Neural progenitor cell (in vitro differentiated cells): ENCODE data around the gene POLDIP2. TPM values are rescaled to one million over a fixed set of nuclear protein-coding genes. Genes with fewer than 3 reads are reported as not detected.
A peak's percentile ranks its signal among the peaks of the same experiment; 100 is the strongest.

Source experiments
- DNase-seq: peaks from one replicate; pipeline ENCODE4 v3.0.0-alpha.2; 2016; ENCODE audit warnings: low spot score
- H2AFZ ChIP-seq: fragments of 200-600 bp; sonication (generic); replicated peaks from 2 replicates; pipeline ENCODE4 v1.6.1; 2016; ENCODE audit warnings: antibody characterized with exemption
- H3F3A ChIP-seq: fragments of 200-600 bp; sonication (generic); 2 replicates; pipeline ENCODE4 v1.6.1; 2016; ENCODE audit warnings: antibody characterized with exemption, low read depth
- H3K27ac ChIP-seq: fragments of 200-600 bp; sonication (generic); 2 replicates; pipeline ENCODE4 v1.5.1; 2016; ENCODE audit warnings: mild to moderate bottlenecking
- H3K27me3 ChIP-seq: fragments of 200-600 bp; sonication (generic); 2 replicates; pipeline ENCODE4 v1.6.1; 2016; ENCODE audit warnings: mild to moderate bottlenecking, moderate library complexity
- H3K36me3 ChIP-seq: fragments of 200-600 bp; sonication (generic); 2 replicates; pipeline ENCODE4 v1.5.1; 2016
- H3K4me1 ChIP-seq: fragments of 200-600 bp; sonication (generic); 2 replicates; pipeline ENCODE4 v1.6.1; 2016; ENCODE audit warnings: mixed run types
- H3K4me2 ChIP-seq: fragments of 200-600 bp; sonication (generic); 2 replicates; pipeline ENCODE4 v1.6.1; 2016
- H3K4me3 ChIP-seq: fragments of 200-600 bp; sonication (generic); 2 replicates; pipeline ENCODE4 v1.5.1; 2016
- H3K79me2 ChIP-seq: fragments of 200-600 bp; sonication (generic); 2 replicates; pipeline ENCODE4 v1.6.1; 2016; ENCODE audit warnings: low read depth
- H3K9ac ChIP-seq: fragments of 200-600 bp; sonication (generic); 2 replicates; pipeline ENCODE4 v1.6.1; 2016
- H3K9me3 ChIP-seq: fragments of 200-600 bp; sonication (generic); 2 replicates; pipeline ENCODE4 v1.5.1; 2016; ENCODE audit warnings: low read depth
- H4K20me1 ChIP-seq: fragments of 200-600 bp; sonication (generic); 2 replicates; pipeline ENCODE4 v1.6.1; 2016; ENCODE audit warnings: low read depth
- H3K27ac Mint-ChIP-seq: 3 replicates; pipeline ENCODE4 v1.8.0; 2021; ENCODE audit warnings: mixed read lengths
- H3K27me3 Mint-ChIP-seq: 2 replicates; pipeline ENCODE4 v1.8.0; 2022; ENCODE audit warnings: low read depth, mild to moderate bottlenecking, inconsistent platforms, moderate library complexity, mixed read lengths; ENCODE audit not compliant: insufficient read depth
- H3K36me3 Mint-ChIP-seq: 3 replicates; pipeline ENCODE4 v1.8.0; 2021; ENCODE audit warnings: mixed read lengths
- H3K4me1 Mint-ChIP-seq: 3 replicates; pipeline ENCODE4 v1.8.0; 2021; ENCODE audit warnings: mixed read lengths
- H3K4me3 Mint-ChIP-seq: 3 replicates; pipeline ENCODE4 v1.8.0; 2021; ENCODE audit warnings: mild to moderate bottlenecking, moderate library complexity, mixed read lengths
- H3K9me3 Mint-ChIP-seq: 3 replicates; pipeline ENCODE4 v1.8.0; 2020; ENCODE audit warnings: mixed read lengths
- EZH2 ChIP-seq: fragments of 200-600 bp; sonication (generic); IDR thresholded peaks from 2 replicates; pipeline ENCODE4 v1.6.1; 2017; ENCODE audit warnings: antibody characterized with exemption, mild to moderate bottlenecking, moderate library complexity
- EZH2phosphoT487 ChIP-seq: fragments of 200-600 bp; sonication (generic); IDR thresholded peaks from 2 replicates; pipeline ENCODE4 v1.6.1; 2017; ENCODE audit warnings: antibody characterized with exemption
- total RNA-seq: library from RNA; depleted of rRNA; stranded (reverse); fragments of >200 nt; gene quantifications from 2 replicates; pipeline ENCODE4 v1.2.3, GENCODE V29; 2015; ENCODE audit warnings: low replicate concordance
- TF ChIP-seq, protein P1 (sequence below): fragments of 200-600 bp; sonication (generic); IDR thresholded peaks from 2 replicates; pipeline ENCODE4 v1.5.1; 2017; ENCODE audit warnings: antibody characterized with exemption, mild to moderate bottlenecking

Gene POLDIP2
- total RNA-seq, 1 donor from 2014 or later = 44.6 TPM

DNA sequence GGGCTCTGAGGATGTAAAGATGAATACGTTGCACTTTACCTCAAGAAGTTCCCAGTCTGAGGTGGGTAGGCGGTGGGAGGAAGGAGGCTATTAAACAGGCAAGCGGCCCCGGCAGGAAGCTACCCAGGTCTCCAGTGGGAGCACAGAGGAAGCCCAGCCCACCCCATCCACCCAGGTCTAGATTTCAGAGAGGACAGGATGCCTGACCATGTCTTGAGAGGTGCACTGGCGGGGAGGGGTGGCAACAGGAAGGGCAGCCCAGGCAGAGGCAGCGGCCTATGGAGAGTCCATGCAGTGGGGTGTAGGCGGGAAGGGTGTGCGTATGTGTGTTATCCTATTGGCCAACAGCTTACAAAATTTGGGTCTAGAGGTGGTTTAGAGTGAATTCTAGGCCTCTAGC lies 28.1 kb upstream of the POLDIP2 start:
- H3K9ac ChIP-seq = no peak overlapping the region
- no peak overlapping the region for H3K4me3 Mint-ChIP-seq
- no peaks in the 10 kb centered on the region for H3K4me1 ChIP-seq
- H3K27ac Mint-ChIP-seq = no peak overlapping the region
- no peaks in the 10 kb centered on the region for H3K9me3 Mint-ChIP-seq
- no peaks in the 10 kb centered on the region for H3K4me1 Mint-ChIP-seq
- H3K27ac ChIP-seq = no peak overlapping the region
- peaks cover 23% of the 10 kb centered on the region for H3K36me3 Mint-ChIP-seq
- H3F3A ChIP-seq = peaks cover 12% of the 10 kb centered on the region
- H4K20me1 ChIP-seq = peaks cover 53% of the 10 kb centered on the region
- no peak overlapping the region for H2AFZ ChIP-seq
- peak overlapping the region; percentile 39 for H3K4me3 ChIP-seq
- H3K9me3 ChIP-seq = no peaks in the 10 kb centered on the region
- no peaks in the 10 kb centered on the region for H3K79me2 ChIP-seq
- H3K4me2 ChIP-seq = peak overlapping the region; percentile 85
- no peaks in the 10 kb centered on the region for H3K36me3 ChIP-seq
- H3K27me3 ChIP-seq = peaks cover 70% of the 10 kb centered on the region
- no peak for DNase-seq
- peaks cover 6% of the 10 kb centered on the region for H3K27me3 Mint-ChIP-seq
- no peak for TF ChIP-seq EZH2
- TF ChIP-seq, protein P1, sequence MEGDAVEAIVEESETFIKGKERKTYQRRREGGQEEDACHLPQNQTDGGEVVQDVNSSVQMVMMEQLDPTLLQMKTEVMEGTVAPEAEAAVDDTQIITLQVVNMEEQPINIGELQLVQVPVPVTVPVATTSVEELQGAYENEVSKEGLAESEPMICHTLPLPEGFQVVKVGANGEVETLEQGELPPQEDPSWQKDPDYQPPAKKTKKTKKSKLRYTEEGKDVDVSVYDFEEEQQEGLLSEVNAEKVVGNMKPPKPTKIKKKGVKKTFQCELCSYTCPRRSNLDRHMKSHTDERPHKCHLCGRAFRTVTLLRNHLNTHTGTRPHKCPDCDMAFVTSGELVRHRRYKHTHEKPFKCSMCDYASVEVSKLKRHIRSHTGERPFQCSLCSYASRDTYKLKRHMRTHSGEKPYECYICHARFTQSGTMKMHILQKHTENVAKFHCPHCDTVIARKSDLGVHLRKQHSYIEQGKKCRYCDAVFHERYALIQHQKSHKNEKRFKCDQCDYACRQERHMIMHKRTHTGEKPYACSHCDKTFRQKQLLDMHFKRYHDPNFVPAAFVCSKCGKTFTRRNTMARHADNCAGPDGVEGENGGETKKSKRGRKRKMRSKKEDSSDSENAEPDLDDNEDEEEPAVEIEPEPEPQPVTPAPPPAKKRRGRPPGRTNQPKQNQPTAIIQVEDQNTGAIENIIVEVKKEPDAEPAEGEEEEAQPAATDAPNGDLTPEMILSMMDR = no peak
- no peak for TF ChIP-seq EZH2phosphoT487

DNA sequence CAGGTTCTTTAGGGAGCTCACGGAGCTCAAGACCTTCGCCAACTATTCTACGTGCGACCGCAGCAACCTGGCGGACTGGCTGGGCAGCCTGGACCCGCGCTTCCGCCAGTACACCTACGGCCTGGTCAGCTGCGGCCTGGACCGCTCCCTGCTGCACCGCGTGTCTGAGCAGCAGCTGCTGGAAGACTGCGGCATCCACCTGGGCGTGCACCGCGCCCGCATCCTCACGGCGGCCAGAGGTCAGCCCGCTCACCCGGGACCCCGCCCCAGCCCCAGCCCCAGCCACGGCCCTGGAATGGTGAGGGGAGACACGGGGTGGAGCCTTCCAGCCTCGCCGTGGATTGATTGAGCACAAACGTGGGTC lies 27.7 kb upstream of the POLDIP2 start:
- H3F3A ChIP-seq = peaks cover 12% of the 10 kb centered on the region
- H3K4me2 ChIP-seq = peak overlapping the region; percentile 85
- peaks cover 74% of the 10 kb centered on the region for H3K27me3 ChIP-seq
- no peak overlapping the region for H3K4me3 Mint-ChIP-seq
- H3K4me1 ChIP-seq = no peaks in the 10 kb centered on the region
- H3K27me3 Mint-ChIP-seq = peaks cover 6% of the 10 kb centered on the region
- H3K4me3 ChIP-seq = peak overlapping the region; percentile 39
- no peaks in the 10 kb centered on the region for H3K4me1 Mint-ChIP-seq
- no peaks in the 10 kb centered on the region for H3K79me2 ChIP-seq
- H3K9ac ChIP-seq = no peak overlapping the region
- H4K20me1 ChIP-seq = peaks cover 55% of the 10 kb centered on the region
- no peak overlapping the region for H3K27ac Mint-ChIP-seq
- H3K36me3 ChIP-seq = no peaks in the 10 kb centered on the region
- H3K9me3 Mint-ChIP-seq = no peaks in the 10 kb centered on the region
- TF ChIP-seq, protein P1 = no peak
- TF ChIP-seq EZH2 (peak; percentile 63), EZH2phosphoT487 (peak; percentile 68)
- no peaks in the 10 kb centered on the region for H3K9me3 ChIP-seq
- no peak overlapping the region for H3K27ac ChIP-seq
- no peak overlapping the region for H2AFZ ChIP-seq
- DNase-seq = peak; percentile 31
- H3K36me3 Mint-ChIP-seq = peaks cover 19% of the 10 kb centered on the region

DNA sequence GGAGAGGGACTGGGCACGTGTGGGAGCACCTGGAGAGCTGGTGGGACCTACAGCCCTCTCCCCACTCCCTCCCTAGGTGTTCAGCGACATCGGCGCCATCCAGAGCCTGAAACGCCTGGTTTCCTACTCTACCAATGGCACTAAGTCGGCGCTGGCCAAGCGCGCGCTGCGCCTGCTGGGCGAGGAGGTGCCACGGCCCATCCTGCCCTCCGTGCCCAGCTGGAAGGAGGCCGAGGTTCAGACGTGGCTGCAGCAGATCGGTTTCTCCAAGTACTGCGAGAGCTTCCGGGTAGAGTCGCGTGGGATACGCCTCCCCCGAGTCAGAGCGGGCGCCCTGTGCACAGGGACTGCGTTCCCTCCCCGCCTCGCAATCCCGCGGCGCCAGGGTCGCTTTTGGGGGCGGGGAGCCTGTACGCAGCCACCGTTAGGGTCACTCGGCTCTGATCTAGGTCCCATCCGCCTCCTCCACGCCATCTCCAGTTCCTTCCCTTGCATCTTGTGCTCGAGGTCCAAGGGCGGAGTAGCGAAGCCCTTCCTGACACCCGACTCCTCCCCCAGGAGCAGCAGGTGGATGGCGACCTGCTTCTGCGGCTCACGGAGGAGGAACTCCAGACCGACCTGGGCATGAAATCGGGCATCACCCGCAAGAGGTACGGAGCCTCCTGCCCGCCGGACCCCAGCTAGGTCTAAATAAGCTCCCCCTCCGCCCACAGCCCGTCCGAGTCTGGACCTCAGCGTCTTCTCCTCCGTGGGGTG lies 27.1 kb upstream of the POLDIP2 start:
- Mint-ChIP-seq H3K4me1 (no peaks in the 10 kb centered on the region), H3K9me3 (no peaks in the 10 kb centered on the region), H3K27me3 (peaks cover 4% of the 10 kb centered on the region), H3K36me3 (peaks cover 15% of the 10 kb centered on the region), H3K27ac (no peak overlapping the region), H3K4me3 (no peak overlapping the region)
- Histone ChIP-seq H3K27me3 (peaks cover 80% of the 10 kb centered on the region), H3K9ac (no peak overlapping the region), H3K27ac (no peak overlapping the region), H3F3A (peaks cover 12% of the 10 kb centered on the region), H3K4me1 (no peaks in the 10 kb centered on the region), H3K9me3 (no peaks in the 10 kb centered on the region), H3K36me3 (no peaks in the 10 kb centered on the region), H3K4me3 (peak overlapping the region; percentile 39), H3K79me2 (no peaks in the 10 kb centered on the region), H3K4me2 (peak overlapping the region; percentile 85), H4K20me1 (peaks cover 55% of the 10 kb centered on the region), H2AFZ (peak overlapping the region; percentile 62)
- TF ChIP-seq EZH2phosphoT487 (peak; percentile 83), EZH2 (peak; percentile 87)
- TF ChIP-seq, protein P1 = no peak
- peak; percentile 52 for DNase-seq
